Measurements from ENCODE around the gene SPTBN1. TPM values are rescaled to one million over a fixed set of nuclear protein-coding genes. Genes with fewer than 3 reads are reported as not detected.

SPTBN1 gene
- total RNA-seq, 1 donor, result 200 TPM

DNA sequence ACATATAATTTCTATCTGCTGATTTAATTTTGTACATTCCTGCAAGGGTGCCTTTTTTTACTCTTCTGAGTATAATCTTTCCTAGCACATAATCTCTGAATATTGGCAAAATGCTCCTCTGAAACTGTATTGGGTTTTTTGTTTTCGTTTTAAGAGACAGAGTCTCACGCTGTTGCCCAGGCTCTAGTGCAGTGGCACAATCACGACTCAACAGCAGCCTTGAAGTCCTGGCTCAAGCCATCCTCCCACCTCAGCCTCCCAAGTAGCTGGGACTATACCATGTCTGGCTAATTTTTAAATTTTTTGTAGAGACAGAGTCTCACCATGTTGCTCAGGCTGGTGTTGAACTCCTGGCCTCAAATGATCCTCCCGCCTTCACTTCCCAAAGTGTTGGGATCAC, 104.9 kb downstream of the SPTBN1 start:
- TF ChIP-seq, protein P1, sequence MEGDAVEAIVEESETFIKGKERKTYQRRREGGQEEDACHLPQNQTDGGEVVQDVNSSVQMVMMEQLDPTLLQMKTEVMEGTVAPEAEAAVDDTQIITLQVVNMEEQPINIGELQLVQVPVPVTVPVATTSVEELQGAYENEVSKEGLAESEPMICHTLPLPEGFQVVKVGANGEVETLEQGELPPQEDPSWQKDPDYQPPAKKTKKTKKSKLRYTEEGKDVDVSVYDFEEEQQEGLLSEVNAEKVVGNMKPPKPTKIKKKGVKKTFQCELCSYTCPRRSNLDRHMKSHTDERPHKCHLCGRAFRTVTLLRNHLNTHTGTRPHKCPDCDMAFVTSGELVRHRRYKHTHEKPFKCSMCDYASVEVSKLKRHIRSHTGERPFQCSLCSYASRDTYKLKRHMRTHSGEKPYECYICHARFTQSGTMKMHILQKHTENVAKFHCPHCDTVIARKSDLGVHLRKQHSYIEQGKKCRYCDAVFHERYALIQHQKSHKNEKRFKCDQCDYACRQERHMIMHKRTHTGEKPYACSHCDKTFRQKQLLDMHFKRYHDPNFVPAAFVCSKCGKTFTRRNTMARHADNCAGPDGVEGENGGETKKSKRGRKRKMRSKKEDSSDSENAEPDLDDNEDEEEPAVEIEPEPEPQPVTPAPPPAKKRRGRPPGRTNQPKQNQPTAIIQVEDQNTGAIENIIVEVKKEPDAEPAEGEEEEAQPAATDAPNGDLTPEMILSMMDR (IDR thresholded peaks at IDR 0.05; ENCODE audit: insufficient read depth, low read depth, low read length), result no peak

DNA sequence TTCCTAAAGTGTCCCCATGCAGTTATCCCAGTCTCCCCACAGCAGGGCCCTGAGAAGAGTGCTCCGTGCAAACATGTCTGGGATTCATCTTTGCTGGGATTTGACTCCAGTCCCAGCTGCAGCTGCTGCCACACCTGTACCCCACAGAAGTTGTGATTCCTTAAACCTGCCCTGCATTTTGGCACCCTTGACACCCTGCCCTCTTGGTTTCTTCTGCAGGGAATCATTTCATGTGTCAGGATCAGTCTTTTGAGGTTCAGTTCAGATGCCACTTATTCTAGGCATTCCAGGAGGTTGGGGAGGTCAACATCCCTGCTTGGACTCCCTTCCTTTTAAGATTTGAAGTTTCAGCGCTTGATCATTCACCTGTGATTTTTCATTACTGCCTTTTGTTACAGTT, 108.3 kb downstream of the SPTBN1 start:
- TF ChIP-seq, protein P1 (IDR thresholded peaks at IDR 0.05; ENCODE audit: insufficient read depth, low read depth, low read length), result no peak
- no peak for DNase-seq (ENCODE audit: low read depth)
- no peak overlapping the region for H3K4me3 ChIP-seq (ENCODE audit: low read depth, low read length)

More for the DNA sequence above, 104.9 kb downstream of the SPTBN1 start:
- peak overlapping the region; percentile 75 for H3K4me3 ChIP-seq (ENCODE audit: low read depth, low read length)
- DNase-seq (ENCODE audit: low read depth), result no peak

DNA sequence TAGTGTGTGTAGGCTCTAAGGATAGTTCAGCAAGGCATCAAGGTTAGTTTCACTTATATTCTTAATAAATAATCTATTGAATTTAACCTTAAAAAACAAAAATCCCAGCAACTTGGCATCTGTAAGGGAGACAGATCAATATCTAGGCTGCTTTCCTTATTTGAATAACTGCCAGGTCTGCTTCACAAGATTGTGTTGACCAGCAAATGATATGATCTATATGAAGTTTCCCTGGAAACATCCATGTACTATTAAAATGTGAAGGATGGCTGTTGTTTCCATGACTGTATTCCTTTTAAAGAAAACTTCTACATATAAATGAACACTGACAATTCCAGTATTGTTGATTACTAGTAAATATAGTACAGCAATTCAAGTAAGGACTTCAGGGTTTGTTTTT, 109.4 kb downstream of the SPTBN1 start:
- no peak overlapping the region for H3K4me3 ChIP-seq (ENCODE audit: low read depth, low read length)
- no peak for DNase-seq (ENCODE audit: low read depth)
- TF ChIP-seq, protein P1 (IDR thresholded peaks at IDR 0.05; ENCODE audit: insufficient read depth, low read depth, low read length), result no peak

DNA sequence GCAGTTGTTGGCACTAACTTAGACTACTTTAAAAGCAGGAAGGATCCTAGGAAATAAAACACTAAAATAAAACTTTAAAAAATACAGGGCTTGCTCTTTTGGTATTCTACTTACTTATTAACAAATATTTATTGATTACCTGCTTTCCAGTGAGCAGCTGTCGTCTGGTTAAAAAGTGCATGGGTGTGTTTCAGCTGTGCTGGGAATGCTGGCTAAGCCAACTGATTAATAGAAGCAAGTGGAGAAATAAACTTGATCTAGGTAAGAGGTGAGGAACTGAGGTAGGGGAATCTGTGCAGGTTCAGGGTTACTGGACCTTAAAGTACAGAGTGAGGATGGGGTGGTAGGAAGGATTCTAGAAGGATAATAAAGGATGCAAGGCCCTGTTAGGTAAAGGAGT, 110.8 kb downstream of the SPTBN1 start:
- no peak for DNase-seq (ENCODE audit: low read depth)
- TF ChIP-seq, protein P1 (IDR thresholded peaks at IDR 0.05; ENCODE audit: insufficient read depth, low read depth, low read length), result no peak
- no peak overlapping the region for H3K4me3 ChIP-seq (ENCODE audit: low read depth, low read length)

DNA sequence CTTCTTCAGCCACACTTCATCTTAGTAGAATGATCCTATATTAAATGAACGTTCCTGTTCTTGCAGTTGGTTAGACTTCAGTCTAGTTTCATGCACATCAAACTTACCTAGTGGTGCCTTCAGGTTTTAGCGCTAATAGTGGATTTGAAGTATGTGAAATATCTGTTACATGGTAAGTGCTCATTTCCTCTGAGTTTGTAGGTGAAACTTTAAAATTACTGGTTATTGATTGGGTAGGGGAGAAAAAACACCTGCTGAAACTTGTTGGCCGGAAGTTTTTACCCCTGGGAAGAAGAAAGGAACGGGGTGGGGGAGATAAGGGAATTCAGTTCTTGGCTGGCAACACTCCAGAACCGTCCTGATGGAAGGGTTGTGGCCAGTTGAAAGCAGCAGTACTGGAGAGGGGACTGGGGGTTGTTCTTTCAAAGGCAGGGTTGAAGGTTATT, 112.8 kb downstream of the SPTBN1 start:
- no peak overlapping the region for H3K4me3 ChIP-seq (ENCODE audit: low read depth, low read length)
- TF ChIP-seq, protein P1 (IDR thresholded peaks at IDR 0.05; ENCODE audit: insufficient read depth, low read depth, low read length), result no peak
- no peak for DNase-seq (ENCODE audit: low read depth)

- TF ChIP-seq, protein P1 (IDR thresholded peaks at IDR 0.05; ENCODE audit: insufficient read depth, low read depth, low read length), result no peak
- no peak overlapping the region for H3K4me3 ChIP-seq (ENCODE audit: low read depth, low read length)
- DNase-seq (ENCODE audit: low read depth), result no peak
These were observed 113.7 kb downstream of the SPTBN1 start for GRCh38 chr2:54569745-54570301.

DNA sequence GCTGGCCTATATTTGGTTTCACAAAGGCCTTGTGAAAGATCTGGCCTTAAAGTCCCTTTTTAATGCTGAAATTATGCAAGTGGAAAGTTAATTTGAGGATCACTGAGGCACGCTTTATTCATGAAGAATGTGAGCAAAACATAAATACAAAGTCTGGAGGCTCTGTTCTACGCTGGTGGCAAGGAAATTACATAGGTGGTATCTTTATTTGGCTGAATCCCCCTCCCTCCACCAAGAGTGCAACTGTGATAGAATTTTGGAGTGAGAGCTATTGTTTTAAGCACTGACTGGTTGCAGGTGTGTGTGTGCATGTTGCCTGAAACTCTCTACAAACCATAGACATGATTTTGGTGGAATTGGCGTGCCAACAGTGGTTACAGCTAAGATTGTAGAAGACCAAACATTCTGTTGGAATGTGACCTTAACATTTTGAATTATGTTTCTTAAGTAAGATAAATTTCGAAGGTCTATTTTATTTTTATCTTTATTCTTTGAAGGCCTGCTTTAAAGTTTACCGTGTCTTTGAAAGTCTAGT, 114.3 kb downstream of the SPTBN1 start:
- TF ChIP-seq, protein P1 (IDR thresholded peaks at IDR 0.05; ENCODE audit: insufficient read depth, low read depth, low read length), result no peak
- no peak for DNase-seq (ENCODE audit: low read depth)
- no peak overlapping the region for H3K4me3 ChIP-seq (ENCODE audit: low read depth, low read length)
